Measurements from ENCODE around the gene TMEM109. TPM values are rescaled to one million over a fixed set of nuclear protein-coding genes. Genes with fewer than 3 reads are reported as not detected.
A peak's percentile ranks its signal among the peaks of the same experiment; 100 is the strongest.

TMEM109 gene, protein sequence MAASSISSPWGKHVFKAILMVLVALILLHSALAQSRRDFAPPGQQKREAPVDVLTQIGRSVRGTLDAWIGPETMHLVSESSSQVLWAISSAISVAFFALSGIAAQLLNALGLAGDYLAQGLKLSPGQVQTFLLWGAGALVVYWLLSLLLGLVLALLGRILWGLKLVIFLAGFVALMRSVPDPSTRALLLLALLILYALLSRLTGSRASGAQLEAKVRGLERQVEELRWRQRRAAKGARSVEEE
- 44.4 TPM for polyA plus RNA-seq (2012; ENCODE audit: insufficient read depth, insufficient read length, low read depth)

DNA sequence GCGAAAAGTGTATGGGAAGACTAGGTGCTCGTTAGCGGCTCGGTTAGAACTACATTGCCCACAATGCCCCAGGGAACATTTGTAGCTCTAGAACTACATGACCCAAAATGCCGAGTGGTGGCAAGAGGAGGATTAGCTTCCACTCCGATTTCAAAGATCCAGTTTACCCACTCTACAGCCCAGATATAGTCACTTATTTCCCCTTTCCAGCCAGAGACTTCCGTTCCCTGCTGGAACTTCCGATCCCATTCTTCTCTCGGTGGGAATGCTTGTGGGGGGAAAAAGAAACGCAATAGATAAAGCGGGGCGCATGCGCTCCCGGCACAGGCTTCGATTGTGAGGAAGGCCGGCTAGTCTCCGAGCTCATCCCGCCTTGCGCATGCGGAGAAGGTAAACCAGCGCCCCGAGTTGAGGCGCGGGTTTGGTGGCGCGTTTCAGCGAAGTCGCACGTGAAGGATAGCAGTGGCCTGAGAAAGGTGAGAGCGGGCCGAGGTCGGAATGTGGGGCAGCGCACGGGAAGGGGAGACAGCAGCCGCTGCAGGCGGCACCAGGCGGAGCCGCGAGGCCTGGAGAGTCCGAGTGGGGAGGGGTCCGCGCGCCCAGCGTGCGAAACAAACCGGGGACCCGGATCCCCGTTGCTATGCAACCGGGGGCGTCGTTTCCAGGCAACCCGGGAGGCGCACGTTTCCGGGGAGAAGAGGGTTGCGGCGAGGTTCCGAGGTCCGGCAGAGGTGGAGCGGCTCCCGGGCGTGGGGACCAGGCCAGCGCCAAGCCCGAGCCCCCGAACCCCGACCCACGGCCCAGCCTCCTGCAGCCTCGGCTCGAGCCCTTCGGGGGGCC is at the start of gene TMEM109:
TSS of gene TMEM109 (plus strand) at position 366 of the 840 bp plus-strand sequence. CDS start 5,536 bp downstream, outside the sequence.
- H3K27me3 ChIP-seq: no peaks in the 10 kb centered on the region
- H3K4me1 ChIP-seq: peaks cover 3% of the 10 kb centered on the region; the same call in 1 of the 2 replicates
- no peaks in the 10 kb centered on the region for H3K9me3 ChIP-seq
- TF ChIP-seq, protein P1, sequence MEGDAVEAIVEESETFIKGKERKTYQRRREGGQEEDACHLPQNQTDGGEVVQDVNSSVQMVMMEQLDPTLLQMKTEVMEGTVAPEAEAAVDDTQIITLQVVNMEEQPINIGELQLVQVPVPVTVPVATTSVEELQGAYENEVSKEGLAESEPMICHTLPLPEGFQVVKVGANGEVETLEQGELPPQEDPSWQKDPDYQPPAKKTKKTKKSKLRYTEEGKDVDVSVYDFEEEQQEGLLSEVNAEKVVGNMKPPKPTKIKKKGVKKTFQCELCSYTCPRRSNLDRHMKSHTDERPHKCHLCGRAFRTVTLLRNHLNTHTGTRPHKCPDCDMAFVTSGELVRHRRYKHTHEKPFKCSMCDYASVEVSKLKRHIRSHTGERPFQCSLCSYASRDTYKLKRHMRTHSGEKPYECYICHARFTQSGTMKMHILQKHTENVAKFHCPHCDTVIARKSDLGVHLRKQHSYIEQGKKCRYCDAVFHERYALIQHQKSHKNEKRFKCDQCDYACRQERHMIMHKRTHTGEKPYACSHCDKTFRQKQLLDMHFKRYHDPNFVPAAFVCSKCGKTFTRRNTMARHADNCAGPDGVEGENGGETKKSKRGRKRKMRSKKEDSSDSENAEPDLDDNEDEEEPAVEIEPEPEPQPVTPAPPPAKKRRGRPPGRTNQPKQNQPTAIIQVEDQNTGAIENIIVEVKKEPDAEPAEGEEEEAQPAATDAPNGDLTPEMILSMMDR (IDR thresholded peaks at IDR 0.05; ENCODE audit: low read depth, low read length): no peak
- DNase-seq: peak; percentile 79
- no peaks in the 10 kb centered on the region for H3K36me3 ChIP-seq
- peak within 1 kb of the TSS; percentile 76 for H3K4me3 ChIP-seq (ENCODE audit: low read depth, low read length)

GRCh38 chr11:60864856-60865513 is 49.0 kb upstream of the TMEM109 start:
- TF ChIP-seq, protein P1 (IDR thresholded peaks at IDR 0.05; ENCODE audit: low read depth, low read length): no peak

DNA sequence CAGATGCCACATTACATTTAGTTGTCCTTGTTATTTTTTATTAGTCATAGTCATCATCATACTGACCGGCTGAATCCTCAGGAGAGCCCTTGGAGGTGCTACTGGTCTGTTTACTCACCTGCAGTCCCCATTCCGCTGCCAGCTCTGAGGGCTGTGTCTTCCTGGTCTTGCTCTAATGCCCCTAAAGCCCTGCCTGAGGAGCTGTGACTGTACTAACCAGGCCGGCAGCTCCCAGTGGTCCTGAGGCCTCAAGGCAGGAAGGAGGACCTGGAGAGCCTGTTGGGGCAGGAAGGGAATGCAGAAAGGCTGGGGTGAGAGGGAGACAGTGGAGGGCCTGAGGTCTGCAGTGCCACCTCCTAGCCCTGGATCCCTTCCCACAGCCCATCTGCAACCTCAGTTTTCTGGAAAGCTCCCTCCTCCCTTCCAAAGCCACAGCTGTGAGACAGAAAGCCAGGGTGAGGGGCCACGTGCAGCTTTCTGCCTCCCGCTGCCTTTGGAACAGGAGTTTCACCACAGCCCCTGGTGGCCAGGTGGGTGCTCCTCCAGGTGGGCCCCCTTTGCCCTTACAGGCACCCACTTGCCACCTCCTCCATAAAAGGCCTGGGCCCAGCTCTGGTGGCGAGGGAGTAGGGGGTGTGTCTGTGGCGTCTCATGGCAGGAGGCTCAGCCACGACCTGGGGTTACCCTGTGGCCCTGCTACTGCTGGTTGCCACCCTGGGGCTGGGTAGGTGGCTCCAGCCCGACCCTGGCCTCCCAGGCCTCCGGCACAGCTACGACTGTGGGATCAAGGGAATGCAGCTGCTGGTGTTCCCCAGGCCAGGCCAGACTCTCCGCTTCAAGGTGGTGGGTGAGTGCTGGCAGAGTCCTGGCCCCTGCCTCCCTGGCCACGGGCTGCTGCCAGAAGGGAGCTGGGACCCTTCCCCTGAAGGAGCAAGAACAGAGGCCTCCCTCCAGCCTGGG is 46.8 kb upstream of the TMEM109 start, which contains the start of gene ZP1:
TSS of gene ZP1 (plus strand) at position 632 of the 960 bp plus-strand sequence. CDS start at position 652, 20 bp downstream.
- TF ChIP-seq, protein P1 (IDR thresholded peaks at IDR 0.05; ENCODE audit: low read depth, low read length): no peak
- Histone ChIP-seq H3K36me3 (no peaks in the 10 kb centered on the region), H3K27me3 (no peaks in the 10 kb centered on the region), H3K4me1 (no peaks in the 10 kb centered on the region), H3K9me3 (no peaks in the 10 kb centered on the region), H3K4me3 (ENCODE audit: low read depth, low read length) (no peak within 1 kb of the TSS)
- no peak for DNase-seq

More at GRCh38 chr11:60864856-60865513, 49.0 kb upstream of the TMEM109 start:
- DNase-seq: no peak
- Histone ChIP-seq H3K27me3 (no peaks in the 10 kb centered on the region), H3K9me3 (no peaks in the 10 kb centered on the region), H3K4me1 (no peaks in the 10 kb centered on the region), H3K4me3 (ENCODE audit: low read depth, low read length) (no peak overlapping the region), H3K36me3 (no peaks in the 10 kb centered on the region)

DNA sequence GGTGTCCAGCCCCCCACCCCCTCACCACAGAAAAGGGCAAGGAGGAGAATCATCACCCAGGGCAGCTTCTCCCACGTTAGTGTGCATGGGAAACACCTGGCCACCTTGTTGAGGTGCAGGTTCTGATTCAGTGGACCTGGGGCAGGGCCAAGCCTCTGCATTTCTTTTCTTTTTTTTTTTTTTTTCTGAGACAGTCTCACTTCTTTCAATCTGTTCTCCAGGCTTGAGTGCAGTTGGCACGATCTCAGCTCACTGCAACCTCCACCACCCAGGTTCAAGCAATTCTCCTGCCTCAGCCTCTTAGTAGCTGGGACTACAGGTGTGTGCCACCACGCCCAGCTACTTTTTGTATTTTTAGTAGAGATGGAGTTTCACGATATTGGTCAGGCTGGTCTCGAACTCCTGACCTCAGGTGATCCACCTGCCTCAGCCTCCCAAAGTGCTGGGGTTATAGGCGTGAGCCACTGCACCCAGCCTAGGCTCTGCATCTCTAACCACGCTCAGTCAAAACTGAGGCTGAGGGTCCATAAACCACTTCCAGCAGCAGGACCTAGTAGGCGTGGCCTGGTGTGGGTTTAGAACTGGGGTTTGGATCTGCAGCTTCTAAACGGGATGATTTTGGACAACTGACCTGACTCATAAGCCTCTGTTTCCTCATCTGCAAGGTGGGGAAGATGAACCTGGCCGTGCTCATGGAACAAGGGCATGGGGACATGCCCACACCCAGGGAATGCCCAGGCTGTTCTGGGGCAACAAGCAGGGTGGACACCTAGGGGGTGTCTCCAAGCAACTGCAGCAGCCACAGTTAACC is 45.9 kb upstream of the TMEM109 start:
- Histone ChIP-seq H3K36me3 (no peaks in the 10 kb centered on the region), H3K27me3 (no peaks in the 10 kb centered on the region), H3K4me1 (no peaks in the 10 kb centered on the region), H3K9me3 (no peaks in the 10 kb centered on the region), H3K4me3 (ENCODE audit: low read depth, low read length) (no peak overlapping the region)
- no peak for DNase-seq
- TF ChIP-seq, protein P1 (IDR thresholded peaks at IDR 0.05; ENCODE audit: low read depth, low read length): no peak
